K562 (cell line): Measurements from ENCODE around the gene CAMK2B.

Experiments used
- CHD2 ChIP-seq: IDR thresholded peaks from 2 replicates; pipeline ENCODE4 v1.6.1; 2011; ENCODE audit warnings: low read depth, low read length
- CTCF ChIP-seq, 3 experiments: IDR thresholded peaks in 2 of 3; conservative IDR thresholded peaks in 1 of 3; 2 replicates each; pipeline ENCODE4 v1.5.1; 2011 to 2012; ENCODE audit warnings: low read length in 3 of 3, mild to moderate bottlenecking in 3 of 3, control low read depth in 2 of 3, improper control_type of control experiment in 1 of 3, inconsistent platforms in 1 of 3, low read depth in 1 of 3, mixed read lengths in 1 of 3, moderate library complexity in 1 of 3; ENCODE audit not compliant: insufficient read depth in 2 of 3
- HDAC2 ChIP-seq: fragments of 450-650 bp; IDR thresholded peaks from 2 replicates; pipeline ENCODE4 v1.6.1; 2016; ENCODE audit warnings: mild to moderate bottlenecking
- HDAC6 ChIP-seq: IDR thresholded peaks from 2 replicates; pipeline ENCODE4 v1.6.1; 2012; ENCODE audit warnings: low read depth, mild to moderate bottlenecking, control low read depth, inconsistent platforms, low read length, moderate library complexity
- PATZ1 ChIP-seq: fragments of 250-450 bp; sonication (Bioruptor Pico); IDR thresholded peaks from 2 replicates; pipeline ENCODE4 v1.5.0; 2020; ENCODE audit warnings: mild to moderate bottlenecking, borderline replicate concordance
- PTBP1 ChIP-seq: fragments of 200-400 bp; formaldehyde crosslinking; IDR thresholded peaks from 2 replicates; pipeline ENCODE4 v1.6.1; 2017; ENCODE audit warnings: low read depth, low read length
- RFX7 ChIP-seq: fragments of 250-450 bp; sonication (Bioruptor Pico); IDR thresholded peaks from 2 replicates; pipeline ENCODE4 v1.5.1; 2021; ENCODE audit warnings: mild to moderate bottlenecking
- TBP ChIP-seq: optimal IDR thresholded peaks from 2 replicates; pipeline ENCODE3; 2011; ENCODE audit warnings: low read depth, low read length, improper control_type of control experiment

- TF ChIP-seq TBP: no peak
- TF ChIP-seq PATZ1 (CRISPR knock-in tag): no peak
- no peak for TF ChIP-seq CTCF (IDR thresholded peaks at IDR 0.05 in 2 of 3, conservative IDR thresholded peaks at IDR 0.05 in 1 of 3; ENCODE audit: insufficient read depth in 2 of 3, low read depth in 1 of 3, low read length in 3 of 3)
- TF ChIP-seq PTBP1: no peak
- no peak for TF ChIP-seq CHD2
- TF ChIP-seq HDAC6: no peak
- TF ChIP-seq HDAC2: no peak
- no peak for TF ChIP-seq RFX7
Measured at GRCh38 chr7:44182827-44183226, 142.6 kb downstream of the CAMK2B start.
